SHP77 treated with DMSO at 0.1 percent for 48 hours (cell line): Measurements from ENCODE around the gene LIMS1.
"Not testable (repeated sequence)": the region's sequence is repeated elsewhere in the genome, so short reads cannot be mapped to it uniquely, and the experiment has no call there.

Source experiments
- DNase-seq: peaks from one replicate; lab custom pipeline; 2025; lab: John Stamatoyannopoulos, UW

The LIMS1 gene

GRCh38 chr2:108634576-108635160 lies 100.4 kb downstream of the LIMS1 start:
- DNase-seq: no peak

GRCh38 chr2:108635630-108636354 lies 101.5 kb downstream of the LIMS1 start:
- no peak for DNase-seq

GRCh38 chr2:108637304-108637669 lies 103.0 kb downstream of the LIMS1 start:
- DNase-seq: no peak

GRCh38 chr2:108640731-108641130 lies 106.5 kb downstream of the LIMS1 start:
- no peak for DNase-seq

DNA sequence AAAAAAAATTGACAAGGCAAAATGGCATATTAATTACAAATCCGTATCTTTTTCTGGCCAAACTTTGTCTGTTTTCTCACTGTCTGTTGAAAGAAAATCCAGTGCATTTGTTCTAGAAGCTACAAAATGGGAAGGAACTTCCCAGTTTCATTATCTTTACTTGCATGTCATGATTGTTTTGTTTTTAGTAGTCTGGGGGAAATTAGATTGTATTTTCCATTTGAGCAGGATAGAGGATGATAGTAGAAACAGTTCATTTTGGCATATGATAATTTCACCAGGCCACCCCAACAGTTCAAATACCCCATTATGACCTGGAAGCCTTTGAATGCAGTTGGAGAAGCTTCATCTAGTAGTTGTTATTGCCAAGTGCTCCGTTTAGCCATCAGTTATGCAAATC lies 107.5 kb downstream of the LIMS1 start:
- no peak for DNase-seq

DNA sequence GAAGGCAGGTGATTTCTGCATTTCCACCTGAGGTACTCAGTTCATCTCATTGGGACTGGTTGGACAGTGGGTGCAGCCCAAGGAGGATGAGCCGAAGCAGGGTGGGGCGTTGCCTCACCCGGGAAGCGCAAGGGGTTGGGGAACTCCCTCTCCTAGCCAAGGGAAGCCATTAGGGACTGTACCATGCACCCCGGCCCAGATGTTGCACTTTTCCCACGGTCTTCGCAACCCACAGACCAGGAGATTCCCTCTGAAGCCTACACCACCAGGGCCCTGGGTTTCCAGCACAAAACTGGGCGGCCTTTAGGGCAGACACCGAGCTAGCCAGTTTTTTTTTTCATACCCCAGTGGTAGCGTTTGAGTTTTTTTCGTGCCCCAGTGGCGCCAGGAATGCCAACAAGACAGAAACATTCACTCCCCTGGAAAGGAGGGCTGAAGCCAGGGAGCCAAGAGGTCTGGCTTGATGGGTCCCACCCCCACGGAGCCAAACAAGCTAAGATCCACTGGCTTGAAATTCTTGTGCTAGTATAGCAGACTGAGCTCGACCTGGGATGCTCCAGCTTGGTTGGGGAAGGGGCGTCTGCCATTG lies 109.1 kb downstream of the LIMS1 start:
- DNase-seq: no peak

DNA sequence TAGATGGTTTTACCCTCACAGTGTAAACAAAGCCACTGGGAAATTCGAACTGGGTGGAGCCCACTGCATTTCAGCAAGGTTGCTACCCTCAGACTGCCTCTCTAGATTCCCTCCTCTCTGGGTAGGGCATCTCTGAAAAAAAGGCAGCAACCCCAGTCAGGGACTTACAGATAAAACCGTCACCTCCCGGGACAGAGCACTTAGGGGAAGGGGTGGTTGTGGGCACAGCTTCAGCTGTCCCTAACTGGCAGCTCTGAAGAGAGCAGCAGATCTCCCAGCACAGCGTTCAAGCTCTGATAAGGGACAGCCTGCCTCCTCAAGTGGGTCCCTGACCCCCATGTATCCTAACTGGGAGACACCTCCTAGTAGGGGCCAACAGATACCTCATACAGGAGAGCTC lies 109.6 kb downstream of the LIMS1 start:
- not testable (repeated sequence) for DNase-seq

DNA sequence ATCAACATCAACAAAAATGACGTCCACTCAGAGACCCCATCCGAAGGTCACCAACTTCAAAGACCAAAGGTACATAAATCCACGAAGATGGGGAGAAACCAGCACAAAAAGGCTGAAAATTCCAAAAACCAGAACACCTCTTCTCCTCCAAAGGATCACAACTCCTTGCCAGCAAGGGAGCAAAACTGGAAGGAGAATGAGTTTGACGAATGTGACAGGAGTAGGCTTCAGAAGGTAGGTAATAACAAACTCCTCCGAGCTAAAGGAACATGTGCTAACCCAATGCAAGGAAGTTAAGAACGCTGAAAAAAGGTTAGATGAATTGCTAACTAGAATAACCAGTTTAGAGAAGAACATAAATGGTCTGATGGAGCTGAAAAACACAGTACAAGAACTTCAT lies 110.2 kb downstream of the LIMS1 start:
- not testable (repeated sequence) for DNase-seq

GRCh38 chr2:108648796-108649195 lies 114.5 kb downstream of the LIMS1 start:
- not testable (repeated sequence) for DNase-seq

- not testable (repeated sequence) for DNase-seq
Measured at GRCh38 chr2:108650465-108650864, 116.2 kb downstream of the LIMS1 start.

DNA sequence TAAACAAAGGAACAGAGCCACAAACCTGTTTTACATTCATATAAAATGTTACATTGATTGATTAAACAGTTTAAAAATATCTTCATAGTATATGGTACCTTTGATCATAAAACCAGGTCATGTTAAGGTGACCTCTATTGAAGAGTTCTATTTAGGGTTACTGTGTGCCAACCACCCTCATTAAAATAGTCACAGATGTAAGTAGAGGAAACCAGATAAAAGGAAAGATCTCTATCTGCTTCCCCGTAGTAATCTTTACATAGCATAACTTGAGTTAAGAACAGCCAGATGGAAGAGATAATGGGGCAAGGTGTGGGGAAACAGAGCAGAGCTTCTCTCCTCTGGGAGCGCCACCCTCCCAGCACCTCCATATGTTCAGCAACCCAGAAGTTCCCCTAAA lies 117.2 kb downstream of the LIMS1 start:
- DNase-seq: not testable (repeated sequence)

DNA sequence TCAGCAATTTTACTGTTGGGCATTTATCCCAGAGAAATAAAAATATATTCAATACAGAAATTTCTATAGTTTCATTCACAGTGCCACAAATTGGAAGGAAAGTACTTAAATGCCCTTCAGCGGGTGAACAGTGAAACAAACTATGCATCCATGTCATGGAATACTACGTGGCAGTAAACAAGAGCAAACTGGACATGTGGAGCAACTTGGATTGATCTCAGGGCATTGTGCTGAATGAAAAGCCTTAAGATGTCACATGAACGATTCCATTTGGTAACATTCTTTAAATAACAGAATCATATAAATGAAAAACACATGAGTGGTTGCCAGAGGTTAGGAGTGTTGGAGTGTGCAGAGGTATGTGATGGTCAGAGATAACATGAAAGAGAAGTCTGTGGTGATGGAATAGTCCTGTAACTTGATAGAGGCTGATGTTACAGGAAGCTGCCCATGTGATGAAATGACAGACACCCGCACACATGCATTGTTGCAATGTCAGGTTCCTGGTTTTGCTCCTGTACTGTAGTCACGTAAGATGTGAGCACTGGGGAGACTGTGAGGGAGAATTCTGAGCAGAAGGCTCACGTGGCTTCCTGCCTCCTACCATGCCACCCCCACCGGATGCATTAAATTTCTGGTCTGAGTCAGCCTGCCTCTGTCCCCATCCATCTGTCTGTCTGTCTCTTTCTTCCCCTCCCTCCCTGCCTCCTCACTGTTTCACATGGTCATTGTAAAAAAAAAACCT lies 118.1 kb downstream of the LIMS1 start:
- not testable (repeated sequence) for DNase-seq

DNA sequence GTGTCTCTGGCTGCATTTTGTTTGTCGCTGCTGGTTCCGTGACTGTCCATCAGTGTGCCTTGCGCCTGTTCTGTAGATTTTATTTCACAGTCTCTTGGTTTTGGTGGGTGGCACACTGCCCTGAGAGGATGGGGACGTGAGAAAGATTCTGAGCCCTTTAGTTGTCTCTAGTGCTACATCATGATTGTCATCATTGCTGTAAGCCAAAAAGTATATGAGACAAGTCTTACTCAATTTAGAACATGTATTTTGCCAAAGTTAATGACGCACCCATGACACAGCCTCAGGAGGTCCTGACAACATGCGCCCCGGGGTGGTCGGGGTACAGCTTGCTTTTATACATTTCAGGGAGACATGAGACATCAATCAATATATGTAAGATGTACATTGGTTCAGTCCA lies 119.2 kb downstream of the LIMS1 start:
- DNase-seq: not testable (repeated sequence)

- not testable (repeated sequence) for DNase-seq
Measured at GRCh38 chr2:108653849-108654248, 119.6 kb downstream of the LIMS1 start.

GRCh38 chr2:108654521-108655125 lies 120.4 kb downstream of the LIMS1 start:
- not testable (repeated sequence) for DNase-seq

GRCh38 chr2:108655270-108655669 lies 121.0 kb downstream of the LIMS1 start:
- not testable (repeated sequence) for DNase-seq

GRCh38 chr2:108656282-108656681 lies 122.0 kb downstream of the LIMS1 start:
- not testable (repeated sequence) for DNase-seq

DNA sequence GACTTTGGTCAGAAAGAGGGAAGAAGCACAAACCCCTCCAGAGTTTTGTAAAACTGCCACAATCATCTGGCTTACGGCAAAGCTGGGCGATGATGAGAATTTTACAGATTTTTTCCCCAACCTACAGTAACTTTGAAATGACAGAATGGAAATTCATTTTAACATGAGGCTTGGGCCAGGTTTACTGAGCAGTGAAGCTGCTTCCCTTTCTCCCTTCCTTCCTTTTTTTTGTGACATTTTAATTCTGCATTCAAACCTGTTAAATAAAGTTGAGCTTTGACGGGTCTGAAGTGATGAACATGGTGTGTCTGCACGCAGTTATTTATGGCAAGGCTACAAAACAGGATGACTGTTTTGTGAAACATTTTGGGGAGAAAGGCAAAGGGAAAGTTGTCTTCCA lies 123.2 kb downstream of the LIMS1 start:
- not testable (repeated sequence) for DNase-seq

GRCh38 chr2:108658553-108658952 lies 124.3 kb downstream of the LIMS1 start:
- DNase-seq: not testable (repeated sequence)

GRCh38 chr2:108661493-108661892 lies 127.2 kb downstream of the LIMS1 start:
- DNase-seq: not testable (repeated sequence)

DNA sequence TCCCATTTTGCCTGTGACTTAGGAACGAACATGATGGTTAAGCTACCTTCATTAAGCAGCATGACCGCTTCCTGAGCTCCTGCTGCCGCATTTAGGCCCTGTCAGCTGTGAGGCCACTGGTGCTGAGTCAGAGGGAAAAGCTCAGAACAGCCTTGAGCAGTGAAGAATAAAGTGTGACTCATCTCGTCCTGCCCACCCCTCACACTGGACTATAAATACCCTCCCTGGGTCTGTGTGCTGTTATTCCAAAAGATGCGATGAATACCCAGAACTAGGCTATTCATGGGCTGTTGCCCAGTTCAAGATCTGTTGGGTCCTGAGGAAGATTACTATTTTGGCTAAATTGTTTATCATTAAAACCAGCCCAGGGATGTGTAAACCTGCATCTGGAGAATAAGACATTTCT lies 127.9 kb downstream of the LIMS1 start:
- DNase-seq: not testable (repeated sequence)

GRCh38 chr2:108663346-108663745 lies 129.1 kb downstream of the LIMS1 start:
- DNase-seq: not testable (repeated sequence)
